Measurements from ENCODE around the gene TAOK3.

TAOK3 gene

DNA sequence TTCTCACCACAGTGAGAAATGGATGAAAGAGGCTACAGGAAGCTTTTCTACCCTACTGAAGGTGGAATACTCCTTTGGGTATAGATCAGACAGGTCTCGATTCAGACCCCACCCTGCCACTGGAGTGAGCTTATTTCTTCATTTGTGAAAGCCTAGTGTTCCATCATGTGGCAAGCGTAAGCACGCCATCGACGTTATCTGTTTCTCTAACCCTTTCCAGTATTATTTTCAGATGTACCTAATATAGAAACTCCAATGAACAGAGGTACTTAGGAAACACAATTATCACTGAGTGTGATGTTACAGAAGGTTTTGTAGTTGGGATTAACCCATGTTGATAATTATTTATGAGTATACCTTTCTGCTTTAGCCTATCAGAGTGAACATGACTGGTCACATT lies 224.4 kb downstream of the TAOK3 start:
- DNase-seq: no peak
- Histone ChIP-seq H3K36me3 (ENCODE audit: control insufficient read depth in 4 of 4, insufficient read depth in 4 of 4, low read length in 3 of 4) (peaks cover 15 to 76% (median 47%) of the 10 kb centered on the region in 4 experiments), H3K4me1 (ENCODE audit: control extremely low read depth in 1 of 4, control insufficient read depth in 4 of 4, insufficient read depth in 4 of 4, low read length in 3 of 4) (no peaks in the 10 kb centered on the region), H3K27me3 (replicated peaks in 2 of 5; ENCODE audit: control insufficient read depth in 4 of 5, insufficient read depth in 5 of 5, low read length in 4 of 5) (no peaks in the 10 kb centered on the region), H3K9me3 (ENCODE audit: control extremely low read depth in 1 of 5, control insufficient read depth in 4 of 5, insufficient read depth in 2 of 5, low read depth in 1 of 5, low read length in 4 of 5) (no peaks in the 10 kb centered on the region), H3K27ac (ENCODE audit: insufficient read depth in 1 of 2, low read depth in 1 of 2, low read length in 2 of 2, poor library complexity in 1 of 2, severe bottlenecking in 2 of 2) (no peak overlapping the region), H3K4me3 (ENCODE audit: control insufficient read depth in 1 of 7, extremely low read depth in 1 of 7, insufficient read depth in 4 of 7, low read depth in 2 of 7, low read length in 6 of 7) (no peak overlapping the region)
- WGBS (ENCODE audit: insufficient coverage): no CpG with 5 or more reads among the region's 5 CpGs
- ChIA-PET POLR2A (no interaction called here), CTCF (interaction anchor here (1.5 kb wide), 1 partner anchor 12 kb away, joined by 4 read pairs; the partner anchor contains the start of gene PEBP1)

DNA sequence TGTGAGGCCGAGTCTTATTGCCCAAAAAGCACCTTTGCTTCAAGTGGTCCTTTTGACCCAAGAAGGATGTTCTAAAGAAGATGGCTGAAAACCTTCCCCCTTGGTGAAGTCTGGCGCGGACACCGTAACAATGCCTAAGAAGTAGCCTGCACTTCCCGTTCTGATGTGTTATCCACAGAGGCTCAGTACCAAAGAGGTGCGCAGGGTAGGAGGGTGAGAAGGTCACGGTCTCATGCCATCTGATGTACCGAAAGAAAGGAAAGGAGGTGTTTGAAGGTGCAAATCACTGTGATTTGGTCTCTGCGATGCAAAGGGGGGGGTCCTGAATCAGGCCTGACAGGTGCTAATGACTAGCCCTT lies 226.9 kb downstream of the TAOK3 start:
- WGBS (ENCODE audit: insufficient coverage): 92% methylated on average over 8 of the region's 9 CpGs
- Histone ChIP-seq H3K27me3 (replicated peaks in 2 of 5; ENCODE audit: control insufficient read depth in 4 of 5, insufficient read depth in 5 of 5, low read length in 4 of 5) (no peaks in the 10 kb centered on the region), H3K9me3 (ENCODE audit: control extremely low read depth in 1 of 5, control insufficient read depth in 4 of 5, insufficient read depth in 2 of 5, low read depth in 1 of 5, low read length in 4 of 5) (no peaks in the 10 kb centered on the region), H3K4me1 (ENCODE audit: control extremely low read depth in 1 of 4, control insufficient read depth in 4 of 4, insufficient read depth in 4 of 4, low read length in 3 of 4) (no peaks in the 10 kb centered on the region), H3K4me3 (ENCODE audit: control insufficient read depth in 1 of 7, extremely low read depth in 1 of 7, insufficient read depth in 4 of 7, low read depth in 2 of 7, low read length in 6 of 7) (no peak overlapping the region), H3K27ac (ENCODE audit: insufficient read depth in 1 of 2, low read depth in 1 of 2, low read length in 2 of 2, poor library complexity in 1 of 2, severe bottlenecking in 2 of 2) (no peak overlapping the region), H3K36me3 (ENCODE audit: control insufficient read depth in 4 of 4, insufficient read depth in 4 of 4, low read length in 3 of 4) (peaks cover 5 to 71% (median 34%) of the 10 kb centered on the region in 4 experiments)
- DNase-seq: no peak
- ChIA-PET POLR2A (no interaction called here), CTCF (no interaction called here)

DNA sequence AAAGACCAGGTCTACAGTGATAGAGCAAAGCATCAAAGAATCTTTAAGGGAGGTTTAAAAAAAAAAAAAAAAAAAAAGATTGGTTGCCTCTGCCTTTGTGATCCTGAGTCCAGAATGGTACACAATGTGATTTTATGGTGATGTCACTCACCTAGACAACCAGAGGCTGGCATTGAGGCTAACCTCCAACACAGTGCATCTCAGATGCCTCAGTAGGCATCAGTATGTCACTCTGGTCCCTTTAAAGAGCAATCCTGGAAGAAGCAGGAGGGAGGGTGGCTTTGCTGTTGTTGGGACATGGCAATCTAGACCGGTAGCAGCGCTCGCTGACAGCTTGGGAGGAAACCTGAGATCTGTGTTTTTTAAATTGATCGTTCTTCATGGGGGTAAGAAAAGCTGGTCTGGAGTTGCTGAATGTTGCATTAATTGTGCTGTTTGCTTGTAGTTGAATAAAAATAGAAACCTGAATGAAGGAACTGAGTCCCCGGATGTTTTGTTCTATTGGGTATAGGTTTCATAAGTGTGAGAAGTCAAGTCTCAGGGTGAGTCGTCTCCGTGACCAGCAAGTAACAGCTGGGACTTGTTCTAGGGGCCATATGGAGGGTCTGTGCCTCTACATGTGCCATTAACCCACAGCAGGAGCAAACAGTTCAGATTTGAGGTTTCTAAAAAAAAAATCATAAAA lies 227.5 kb downstream of the TAOK3 start:
- H3K27me3 ChIP-seq (replicated peaks in 2 of 5; ENCODE audit: control insufficient read depth in 4 of 5, insufficient read depth in 5 of 5, low read length in 4 of 5): no peaks in the 10 kb centered on the region
- ChIA-PET CTCF (no interaction called here), POLR2A (no interaction called here)
- no peaks in the 10 kb centered on the region for H3K4me1 ChIP-seq (ENCODE audit: control extremely low read depth in 1 of 4, control insufficient read depth in 4 of 4, insufficient read depth in 4 of 4, low read length in 3 of 4)
- 98% methylated on average over 5 of the region's 7 CpGs for WGBS (ENCODE audit: insufficient coverage)
- H3K36me3 ChIP-seq (ENCODE audit: control insufficient read depth in 4 of 4, insufficient read depth in 4 of 4, low read length in 3 of 4): peaks cover 5 to 72% (median 36%) of the 10 kb centered on the region in 4 experiments
- H3K27ac ChIP-seq (ENCODE audit: insufficient read depth in 1 of 2, low read depth in 1 of 2, low read length in 2 of 2, poor library complexity in 1 of 2, severe bottlenecking in 2 of 2): no peak overlapping the region
- no peak for DNase-seq
- H3K9me3 ChIP-seq (ENCODE audit: control extremely low read depth in 1 of 5, control insufficient read depth in 4 of 5, insufficient read depth in 2 of 5, low read depth in 1 of 5, low read length in 4 of 5): no peaks in the 10 kb centered on the region
- no peak overlapping the region for H3K4me3 ChIP-seq (ENCODE audit: control insufficient read depth in 1 of 7, extremely low read depth in 1 of 7, insufficient read depth in 4 of 7, low read depth in 2 of 7, low read length in 6 of 7)

DNA sequence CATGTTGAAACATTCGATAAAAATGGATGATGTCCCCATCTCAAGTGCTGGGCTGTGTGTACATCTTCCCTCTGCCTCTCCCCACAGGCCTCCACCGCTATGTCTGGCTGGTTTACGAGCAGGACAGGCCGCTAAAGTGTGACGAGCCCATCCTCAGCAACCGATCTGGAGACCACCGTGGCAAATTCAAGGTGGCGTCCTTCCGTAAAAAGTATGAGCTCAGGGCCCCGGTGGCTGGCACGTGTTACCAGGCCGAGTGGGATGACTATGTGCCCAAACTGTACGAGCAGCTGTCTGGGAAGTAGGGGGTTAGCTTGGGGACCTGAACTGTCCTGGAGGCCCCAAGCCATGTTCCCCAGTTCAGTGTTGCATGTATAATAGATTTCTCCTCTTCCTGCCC lies 228.2 kb downstream of the TAOK3 start:
- ChIA-PET POLR2A (no interaction called here), CTCF (no interaction called here)
- 98% methylated on average over 13 of the region's 13 CpGs for WGBS (ENCODE audit: insufficient coverage)
- no peak overlapping the region for H3K27ac ChIP-seq (ENCODE audit: insufficient read depth in 1 of 2, low read depth in 1 of 2, low read length in 2 of 2, poor library complexity in 1 of 2, severe bottlenecking in 2 of 2)
- no peak overlapping the region for H3K4me3 ChIP-seq (ENCODE audit: control insufficient read depth in 1 of 7, extremely low read depth in 1 of 7, insufficient read depth in 4 of 7, low read depth in 2 of 7, low read length in 6 of 7)
- DNase-seq: no peak
- no peaks in the 10 kb centered on the region for H3K27me3 ChIP-seq (replicated peaks in 2 of 5; ENCODE audit: control insufficient read depth in 4 of 5, insufficient read depth in 5 of 5, low read length in 4 of 5)
- H3K36me3 ChIP-seq (ENCODE audit: control insufficient read depth in 4 of 4, insufficient read depth in 4 of 4, low read length in 3 of 4): peaks cover 5 to 73% (median 43%) of the 10 kb centered on the region in 4 experiments
- H3K4me1 ChIP-seq (ENCODE audit: control extremely low read depth in 1 of 4, control insufficient read depth in 4 of 4, insufficient read depth in 4 of 4, low read length in 3 of 4): no peaks in the 10 kb centered on the region
- H3K9me3 ChIP-seq (ENCODE audit: control extremely low read depth in 1 of 5, control insufficient read depth in 4 of 5, insufficient read depth in 2 of 5, low read depth in 1 of 5, low read length in 4 of 5): no peaks in the 10 kb centered on the region

DNA sequence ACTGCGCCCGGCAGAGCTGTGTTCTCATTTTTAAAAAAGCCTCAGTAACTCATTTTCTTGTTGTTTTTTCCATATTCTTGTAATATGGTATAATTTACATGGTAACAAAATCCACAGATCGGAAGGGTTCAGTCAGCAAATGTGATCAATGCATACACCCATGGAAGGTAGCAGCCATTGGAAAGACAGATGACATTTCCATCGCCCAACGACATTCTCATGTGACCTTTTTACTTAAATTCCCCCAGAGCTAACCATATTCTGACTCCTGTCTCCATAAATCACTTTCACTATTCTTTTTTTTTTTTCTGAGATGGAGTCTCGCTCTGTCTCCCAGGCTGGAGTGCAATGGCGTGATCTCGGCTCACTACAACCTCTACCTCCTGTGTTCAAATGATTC lies 231.9 kb downstream of the TAOK3 start:
- ChIA-PET CTCF (interaction anchor here (0.9 to 1.4 kb wide), 5 partner anchors 16 to 27 kb away, joined by 3 read pairs; no protein-coding TSS in a partner anchor), POLR2A (interaction anchor here (0.6 kb wide), 1 partner anchor 208 kb away, joined by 3 read pairs; no protein-coding TSS in a partner anchor)
- no peaks in the 10 kb centered on the region for H3K9me3 ChIP-seq (ENCODE audit: control extremely low read depth in 1 of 5, control insufficient read depth in 4 of 5, insufficient read depth in 2 of 5, low read depth in 1 of 5, low read length in 4 of 5)
- WGBS (ENCODE audit: insufficient coverage): 100% methylated on average over 3 of the region's 8 CpGs
- H3K27me3 ChIP-seq (replicated peaks in 2 of 5; ENCODE audit: control insufficient read depth in 4 of 5, insufficient read depth in 5 of 5, low read length in 4 of 5): no peaks in the 10 kb centered on the region
- no peak for DNase-seq
- no peak overlapping the region for H3K27ac ChIP-seq (ENCODE audit: insufficient read depth in 1 of 2, low read depth in 1 of 2, low read length in 2 of 2, poor library complexity in 1 of 2, severe bottlenecking in 2 of 2)
- H3K4me3 ChIP-seq (ENCODE audit: control insufficient read depth in 1 of 7, extremely low read depth in 1 of 7, insufficient read depth in 4 of 7, low read depth in 2 of 7, low read length in 6 of 7): no peak overlapping the region
- H3K36me3 ChIP-seq (ENCODE audit: control insufficient read depth in 4 of 4, insufficient read depth in 4 of 4, low read length in 3 of 4): peaks cover 3 to 66% (median 39%) of the 10 kb centered on the region in 4 experiments
- peaks cover 3 to 14% (median 14%) of the 10 kb centered on the region in 4 experiments for H3K4me1 ChIP-seq (ENCODE audit: control extremely low read depth in 1 of 4, control insufficient read depth in 4 of 4, insufficient read depth in 4 of 4, low read length in 3 of 4)

DNA sequence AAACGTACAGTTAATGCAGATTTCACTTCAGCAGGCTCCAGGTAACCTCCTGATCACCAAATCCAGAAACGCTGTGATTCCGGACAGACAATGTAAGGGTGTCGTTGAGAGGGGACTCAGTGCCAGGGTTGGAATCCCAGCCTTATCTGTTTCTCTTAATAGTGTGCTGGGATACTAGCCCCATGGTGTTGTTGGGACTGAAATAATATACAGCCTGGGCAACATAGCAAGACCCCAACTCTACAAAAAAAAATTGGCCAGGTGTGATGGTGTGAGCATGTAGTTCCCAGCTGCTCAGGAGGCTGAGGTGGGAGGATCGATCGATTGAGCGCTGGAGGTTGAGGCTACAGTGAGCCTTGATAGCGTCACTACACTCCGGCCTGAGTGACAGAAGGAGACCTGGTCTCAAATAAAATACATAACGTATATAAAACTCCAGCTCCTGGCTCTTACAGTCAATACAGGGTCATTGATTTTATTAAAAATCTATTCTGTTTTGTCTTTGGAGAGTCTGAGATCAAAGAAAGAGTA lies 235.5 kb downstream of the TAOK3 start:
- ChIA-PET CTCF (interaction anchor here (1.8 to 3.6 kb wide), 2 partner anchors 11 to 16 kb away, joined by 4 to 11 read pairs; no protein-coding TSS in a partner anchor), POLR2A (interaction anchor here (0.5 kb wide), 1 partner anchor 217 kb away, joined by 5 read pairs; no protein-coding TSS in a partner anchor)
- H3K9me3 ChIP-seq (ENCODE audit: control extremely low read depth in 1 of 5, control insufficient read depth in 4 of 5, insufficient read depth in 2 of 5, low read depth in 1 of 5, low read length in 4 of 5): no peaks in the 10 kb centered on the region
- DNase-seq: no peak
- H3K27ac ChIP-seq (ENCODE audit: insufficient read depth in 1 of 2, low read depth in 1 of 2, low read length in 2 of 2, poor library complexity in 1 of 2, severe bottlenecking in 2 of 2): peak overlapping the region in 1 of 2 experiments; percentile 84
- WGBS (ENCODE audit: insufficient coverage): 96% methylated on average over 6 of the region's 10 CpGs
- no peaks in the 10 kb centered on the region for H3K27me3 ChIP-seq (replicated peaks in 2 of 5; ENCODE audit: control insufficient read depth in 4 of 5, insufficient read depth in 5 of 5, low read length in 4 of 5)
- peaks cover 3 to 17% (median 14%) of the 10 kb centered on the region in 4 experiments for H3K4me1 ChIP-seq (ENCODE audit: control extremely low read depth in 1 of 4, control insufficient read depth in 4 of 4, insufficient read depth in 4 of 4, low read length in 3 of 4)
- peak overlapping the region in 6 of 7 experiments; percentile 59 to 92 (median 81) for H3K4me3 ChIP-seq (ENCODE audit: control insufficient read depth in 1 of 7, extremely low read depth in 1 of 7, insufficient read depth in 4 of 7, low read depth in 2 of 7, low read length in 6 of 7)
- H3K36me3 ChIP-seq (ENCODE audit: control insufficient read depth in 4 of 4, insufficient read depth in 4 of 4, low read length in 3 of 4): peaks cover 2 to 38% (median 22%) of the 10 kb centered on the region in 4 experiments

DNA sequence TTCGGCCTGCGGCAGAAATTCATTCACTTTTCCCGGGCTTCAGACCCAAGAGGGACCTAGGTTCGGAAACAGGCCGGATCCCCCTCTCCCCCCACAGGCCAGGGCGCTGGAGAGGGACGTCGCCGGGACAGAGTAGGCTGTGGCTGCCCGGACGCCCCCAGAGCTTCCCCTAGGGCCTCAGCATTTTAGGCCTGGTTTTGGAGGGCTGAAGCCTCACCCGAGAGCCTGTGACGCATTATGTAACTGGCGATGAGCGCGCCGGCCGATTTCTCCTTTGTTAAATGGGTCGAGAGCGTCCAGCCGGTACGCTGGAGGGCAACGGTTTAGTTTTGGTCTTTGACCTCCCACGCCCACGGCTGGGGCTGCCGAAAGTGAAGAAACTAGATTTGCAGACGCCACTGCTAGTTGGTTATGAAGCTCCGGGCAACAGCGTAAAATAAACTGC lies 236.1 kb downstream of the TAOK3 start:
- H3K4me3 ChIP-seq (ENCODE audit: control insufficient read depth in 1 of 7, extremely low read depth in 1 of 7, insufficient read depth in 4 of 7, low read depth in 2 of 7, low read length in 6 of 7): peak overlapping the region; percentile 52 to 92 (median 80)
- H3K36me3 ChIP-seq (ENCODE audit: control insufficient read depth in 4 of 4, insufficient read depth in 4 of 4, low read length in 3 of 4): peaks cover 2 to 32% (median 20%) of the 10 kb centered on the region in 4 experiments
- peak overlapping the region; percentile 50 to 84 for H3K27ac ChIP-seq (ENCODE audit: insufficient read depth in 1 of 2, low read depth in 1 of 2, low read length in 2 of 2, poor library complexity in 1 of 2, severe bottlenecking in 2 of 2)
- POLR2A ChIA-PET: interaction anchor here (0.5 to 1.0 kb wide), 2 partner anchors 15 to 218 kb away, joined by 5 read pairs; no protein-coding TSS in a partner anchor
- no peaks in the 10 kb centered on the region for H3K27me3 ChIP-seq (replicated peaks in 2 of 5; ENCODE audit: control insufficient read depth in 4 of 5, insufficient read depth in 5 of 5, low read length in 4 of 5)
- peaks cover 3 to 17% (median 14%) of the 10 kb centered on the region in 4 experiments for H3K4me1 ChIP-seq (ENCODE audit: control extremely low read depth in 1 of 4, control insufficient read depth in 4 of 4, insufficient read depth in 4 of 4, low read length in 3 of 4)
- CTCF ChIA-PET: interaction anchor here (0.6 to 3.6 kb wide), 3 partner anchors 11 to 32 kb away, joined by 3 to 11 read pairs (median 4); no protein-coding TSS in a partner anchor
- 0% methylated on average over 27 of the region's 29 CpGs for WGBS (ENCODE audit: insufficient coverage)
- no peaks in the 10 kb centered on the region for H3K9me3 ChIP-seq (ENCODE audit: control extremely low read depth in 1 of 5, control insufficient read depth in 4 of 5, insufficient read depth in 2 of 5, low read depth in 1 of 5, low read length in 4 of 5)
- DNase-seq: peak; percentile 22 to 66 (median 57)

Measured in common myeloid progenitor, CD34-positive (primary cell).